ENCODE measurements around the gene ACOT8. TPM values are rescaled to one million over a fixed set of nuclear protein-coding genes. Genes with fewer than 3 reads are reported as not detected.

ACOT8 gene
- total RNA-seq, 1 donor from 2014 or later = 23.6 TPM

- no peaks in the 10 kb centered on the region for H3K36me3 Mint-ChIP-seq (ENCODE audit: unreplicated experiment)
- no peak for DNase-seq (ENCODE audit: extremely low spot score, unreplicated experiment)
- H3K9me3 Mint-ChIP-seq (ENCODE audit: unreplicated experiment) = no peaks in the 10 kb centered on the region
- no peak overlapping the region for H3K27ac Mint-ChIP-seq (ENCODE audit: unreplicated experiment)
- H3K4me1 Mint-ChIP-seq (ENCODE audit: unreplicated experiment) = peaks cover 32% of the 10 kb centered on the region
- TF ChIP-seq CTCF (IDR thresholded peaks at IDR 0.05) = no peak
- H3K27me3 Mint-ChIP-seq (ENCODE audit: unreplicated experiment) = no peaks in the 10 kb centered on the region
- no peak overlapping the region for H3K4me3 Mint-ChIP-seq (ENCODE audit: unreplicated experiment)
Measured at GRCh38 chr20:45822857-45823256, 34.3 kb downstream of the ACOT8 start.

GRCh38 chr20:45821947-45822346 is 35.2 kb downstream of the ACOT8 start:
- Mint-ChIP-seq H3K36me3 (ENCODE audit: unreplicated experiment) (no peaks in the 10 kb centered on the region), H3K9me3 (ENCODE audit: unreplicated experiment) (no peaks in the 10 kb centered on the region), H3K4me3 (ENCODE audit: unreplicated experiment) (no peak overlapping the region), H3K4me1 (ENCODE audit: unreplicated experiment) (peaks cover 33% of the 10 kb centered on the region), H3K27ac (ENCODE audit: unreplicated experiment) (no peak overlapping the region), H3K27me3 (ENCODE audit: unreplicated experiment) (no peaks in the 10 kb centered on the region)
- no peak for TF ChIP-seq CTCF (IDR thresholded peaks at IDR 0.05)
- no peak for DNase-seq (ENCODE audit: extremely low spot score, unreplicated experiment)

- no peak for DNase-seq (ENCODE audit: extremely low spot score, unreplicated experiment)
- H3K4me3 Mint-ChIP-seq (ENCODE audit: unreplicated experiment) = no peak overlapping the region
- H3K9me3 Mint-ChIP-seq (ENCODE audit: unreplicated experiment) = no peaks in the 10 kb centered on the region
- no peaks in the 10 kb centered on the region for H3K36me3 Mint-ChIP-seq (ENCODE audit: unreplicated experiment)
- H3K27me3 Mint-ChIP-seq (ENCODE audit: unreplicated experiment) = no peaks in the 10 kb centered on the region
- H3K27ac Mint-ChIP-seq (ENCODE audit: unreplicated experiment) = no peak overlapping the region
- TF ChIP-seq CTCF (IDR thresholded peaks at IDR 0.05) = no peak
- H3K4me1 Mint-ChIP-seq (ENCODE audit: unreplicated experiment) = peaks cover 30% of the 10 kb centered on the region
Measured at GRCh38 chr20:45819466-45819865, 37.7 kb downstream of the ACOT8 start.

- DNase-seq (ENCODE audit: extremely low spot score, unreplicated experiment) = no peak
- Mint-ChIP-seq H3K4me1 (ENCODE audit: unreplicated experiment) (peaks cover 33% of the 10 kb centered on the region), H3K9me3 (ENCODE audit: unreplicated experiment) (no peaks in the 10 kb centered on the region), H3K27me3 (ENCODE audit: unreplicated experiment) (no peaks in the 10 kb centered on the region), H3K4me3 (ENCODE audit: unreplicated experiment) (no peak overlapping the region), H3K36me3 (ENCODE audit: unreplicated experiment) (no peaks in the 10 kb centered on the region), H3K27ac (ENCODE audit: unreplicated experiment) (peak overlapping the region; percentile 58)
- TF ChIP-seq CTCF (IDR thresholded peaks at IDR 0.05) = no peak
Measured at GRCh38 chr20:45818239-45818638, 39.0 kb downstream of the ACOT8 start.

- Mint-ChIP-seq H3K4me1 (ENCODE audit: unreplicated experiment) (peaks cover 40% of the 10 kb centered on the region), H3K9me3 (ENCODE audit: unreplicated experiment) (no peaks in the 10 kb centered on the region), H3K4me3 (ENCODE audit: unreplicated experiment) (no peak overlapping the region), H3K27me3 (ENCODE audit: unreplicated experiment) (no peaks in the 10 kb centered on the region), H3K27ac (ENCODE audit: unreplicated experiment) (peak overlapping the region; percentile 58), H3K36me3 (ENCODE audit: unreplicated experiment) (no peaks in the 10 kb centered on the region)
- DNase-seq (ENCODE audit: extremely low spot score, unreplicated experiment) = no peak
- no peak for TF ChIP-seq CTCF (IDR thresholded peaks at IDR 0.05)
Measured at GRCh38 chr20:45817376-45818194, 39.6 kb downstream of the ACOT8 start.

Data from osteocyte (in vitro differentiated cells).